Measurements from ENCODE around the gene NET1.
"Not testable (repeated sequence)": the region's sequence is repeated elsewhere in the genome, so short reads cannot be mapped to it uniquely, and the experiment has no call there.

NET1 gene

DNA sequence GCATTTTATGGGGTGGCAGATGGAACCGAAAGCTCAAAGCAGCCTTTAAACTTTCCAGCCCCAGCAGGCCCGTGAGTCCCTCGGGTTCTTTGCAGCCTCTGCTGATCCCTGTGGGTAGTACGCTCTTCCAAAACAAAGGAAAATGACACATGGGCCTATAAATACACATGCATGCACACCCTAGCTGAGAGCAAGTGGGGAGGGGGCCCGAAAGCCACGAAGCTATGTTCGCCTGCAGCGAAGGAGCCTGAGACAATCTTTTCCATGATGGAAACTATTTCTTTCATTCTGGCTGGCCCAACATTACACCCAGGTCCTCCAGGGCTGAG, 54.8 kb downstream of the NET1 start:
- TF ChIP-seq, protein P1, sequence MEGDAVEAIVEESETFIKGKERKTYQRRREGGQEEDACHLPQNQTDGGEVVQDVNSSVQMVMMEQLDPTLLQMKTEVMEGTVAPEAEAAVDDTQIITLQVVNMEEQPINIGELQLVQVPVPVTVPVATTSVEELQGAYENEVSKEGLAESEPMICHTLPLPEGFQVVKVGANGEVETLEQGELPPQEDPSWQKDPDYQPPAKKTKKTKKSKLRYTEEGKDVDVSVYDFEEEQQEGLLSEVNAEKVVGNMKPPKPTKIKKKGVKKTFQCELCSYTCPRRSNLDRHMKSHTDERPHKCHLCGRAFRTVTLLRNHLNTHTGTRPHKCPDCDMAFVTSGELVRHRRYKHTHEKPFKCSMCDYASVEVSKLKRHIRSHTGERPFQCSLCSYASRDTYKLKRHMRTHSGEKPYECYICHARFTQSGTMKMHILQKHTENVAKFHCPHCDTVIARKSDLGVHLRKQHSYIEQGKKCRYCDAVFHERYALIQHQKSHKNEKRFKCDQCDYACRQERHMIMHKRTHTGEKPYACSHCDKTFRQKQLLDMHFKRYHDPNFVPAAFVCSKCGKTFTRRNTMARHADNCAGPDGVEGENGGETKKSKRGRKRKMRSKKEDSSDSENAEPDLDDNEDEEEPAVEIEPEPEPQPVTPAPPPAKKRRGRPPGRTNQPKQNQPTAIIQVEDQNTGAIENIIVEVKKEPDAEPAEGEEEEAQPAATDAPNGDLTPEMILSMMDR (IDR thresholded peaks at IDR 0.05; ENCODE audit: low read depth, low read length), result no peak
- in situ Hi-C loops (cut with HindIII; ENCODE audit: low sequenced_read_pairs), result no loop called here
- DNase-seq (ENCODE audit: low read depth, low spot score), result no peak
- H3K4me3 ChIP-seq (ENCODE audit: low read depth, low read length), result no peak overlapping the region

DNA sequence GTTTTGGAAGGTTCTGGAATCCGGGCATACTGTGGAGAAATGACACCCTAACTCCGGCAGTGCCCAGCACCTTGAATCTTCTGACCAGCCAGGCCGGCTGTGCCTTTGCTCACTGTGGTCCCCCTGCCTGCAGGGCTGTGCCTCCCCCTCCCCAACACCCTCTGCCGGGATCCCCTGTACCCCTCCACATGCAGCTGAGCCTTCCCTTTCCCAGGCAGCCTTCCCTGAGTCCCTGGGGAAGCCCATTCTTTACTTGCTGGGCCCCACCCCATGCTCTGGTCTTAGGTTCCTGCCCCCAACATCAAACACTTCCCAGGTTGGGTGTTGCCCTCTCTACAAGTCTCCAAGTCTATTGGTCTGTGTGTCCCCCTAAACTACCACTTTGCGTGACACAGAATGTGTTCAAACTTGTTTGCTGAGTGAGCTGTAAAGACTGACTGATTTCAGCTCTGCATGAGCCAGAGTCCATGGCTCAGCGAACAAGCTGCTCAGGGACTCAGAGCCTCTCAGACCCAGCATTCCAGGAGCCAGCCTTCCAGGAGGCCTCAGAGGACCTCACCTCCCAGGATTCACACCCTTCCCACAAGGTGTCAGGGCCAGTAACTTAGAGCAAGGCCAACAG, 55.4 kb downstream of the NET1 start:
- TF ChIP-seq, protein P1 (IDR thresholded peaks at IDR 0.05; ENCODE audit: low read depth, low read length), result no peak
- DNase-seq (ENCODE audit: low read depth, low spot score), result no peak
- H3K4me3 ChIP-seq (ENCODE audit: low read depth, low read length), result no peak overlapping the region
- in situ Hi-C loops (cut with HindIII; ENCODE audit: low sequenced_read_pairs), result no loop called here

DNA sequence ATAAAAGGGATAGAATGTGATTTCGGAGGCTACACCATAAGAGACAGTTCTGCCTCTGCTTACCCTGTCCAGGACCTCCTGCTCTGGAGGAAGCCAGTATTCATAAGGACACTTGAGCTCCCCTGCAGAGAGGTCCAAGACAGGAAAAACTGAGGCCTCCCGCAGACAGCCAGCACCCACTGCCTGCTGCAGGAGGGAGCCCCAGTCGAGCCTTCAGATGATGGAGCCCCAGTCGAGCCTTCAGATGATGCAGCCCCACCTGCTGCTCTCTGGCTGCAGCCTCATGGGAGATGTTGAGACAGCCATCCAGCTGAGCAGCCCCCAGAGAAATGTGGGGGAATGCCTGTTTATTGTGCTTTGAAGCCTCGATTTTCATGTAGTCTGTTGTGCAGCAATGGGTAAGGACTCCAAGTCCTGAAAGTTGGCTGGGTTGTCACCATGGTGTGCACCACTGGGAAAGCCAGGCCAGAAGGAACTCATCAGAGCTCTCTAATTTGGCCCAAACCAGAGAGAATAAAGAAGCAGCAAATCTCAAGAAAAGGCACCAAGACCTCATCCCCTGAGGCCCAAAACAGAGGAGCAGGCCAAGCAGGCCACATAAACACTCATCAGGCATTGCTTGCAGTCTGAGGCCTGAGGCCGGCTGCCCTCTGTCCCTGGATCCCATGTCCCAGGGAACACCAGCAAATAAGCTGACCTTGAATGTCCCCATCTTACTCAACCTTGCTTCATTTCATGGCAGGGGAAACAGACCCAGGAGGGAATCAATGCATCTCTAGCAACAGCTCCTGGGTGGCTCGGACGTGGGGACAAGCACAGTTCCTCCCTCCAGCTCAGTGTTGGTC, 56.1 kb downstream of the NET1 start:
- no peak for DNase-seq (ENCODE audit: low read depth, low spot score)
- TF ChIP-seq, protein P1 (IDR thresholded peaks at IDR 0.05; ENCODE audit: low read depth, low read length), result no peak
- no peak overlapping the region for H3K4me3 ChIP-seq (ENCODE audit: low read depth, low read length)
- in situ Hi-C loops (cut with HindIII; ENCODE audit: low sequenced_read_pairs), result no loop called here

DNA sequence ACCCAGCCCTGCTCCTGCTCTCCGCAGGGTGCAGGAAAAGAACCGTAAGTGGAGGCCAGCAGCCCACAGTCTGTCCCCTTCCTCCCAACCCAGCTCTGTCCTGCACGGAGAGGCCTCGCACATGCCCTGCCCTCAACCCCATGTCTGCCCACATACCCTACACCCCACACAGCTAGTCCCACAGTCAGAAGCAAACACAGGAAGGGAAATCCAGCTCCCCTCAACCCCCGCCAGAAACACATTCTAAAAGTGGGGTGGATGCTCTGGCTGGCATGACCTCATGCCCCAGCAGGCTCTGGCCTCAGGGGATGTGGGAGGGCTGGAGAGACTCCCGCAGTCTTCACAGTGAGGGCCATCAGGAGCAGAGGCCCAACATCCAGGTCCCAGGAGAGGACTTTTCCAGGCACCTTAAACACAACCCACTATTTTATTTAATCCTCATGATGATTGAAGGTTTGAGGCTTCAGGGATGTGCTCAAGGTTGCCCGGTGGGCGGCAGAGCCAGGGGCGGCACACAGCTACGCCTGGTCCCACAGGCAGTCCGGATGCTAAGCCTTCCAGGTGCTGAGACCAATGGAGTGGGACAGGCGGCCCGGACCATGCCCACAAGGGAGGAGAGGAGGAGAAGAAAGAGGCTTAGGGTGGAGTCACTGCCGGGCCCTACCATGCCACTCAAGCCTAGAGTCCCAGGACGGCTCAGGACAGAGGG, 57.1 kb downstream of the NET1 start:
- TF ChIP-seq, protein P1 (IDR thresholded peaks at IDR 0.05; ENCODE audit: low read depth, low read length), result no peak
- in situ Hi-C loops (cut with HindIII; ENCODE audit: low sequenced_read_pairs), result no loop called here
- no peak overlapping the region for H3K4me3 ChIP-seq (ENCODE audit: low read depth, low read length)
- no peak for DNase-seq (ENCODE audit: low read depth, low spot score)

DNA sequence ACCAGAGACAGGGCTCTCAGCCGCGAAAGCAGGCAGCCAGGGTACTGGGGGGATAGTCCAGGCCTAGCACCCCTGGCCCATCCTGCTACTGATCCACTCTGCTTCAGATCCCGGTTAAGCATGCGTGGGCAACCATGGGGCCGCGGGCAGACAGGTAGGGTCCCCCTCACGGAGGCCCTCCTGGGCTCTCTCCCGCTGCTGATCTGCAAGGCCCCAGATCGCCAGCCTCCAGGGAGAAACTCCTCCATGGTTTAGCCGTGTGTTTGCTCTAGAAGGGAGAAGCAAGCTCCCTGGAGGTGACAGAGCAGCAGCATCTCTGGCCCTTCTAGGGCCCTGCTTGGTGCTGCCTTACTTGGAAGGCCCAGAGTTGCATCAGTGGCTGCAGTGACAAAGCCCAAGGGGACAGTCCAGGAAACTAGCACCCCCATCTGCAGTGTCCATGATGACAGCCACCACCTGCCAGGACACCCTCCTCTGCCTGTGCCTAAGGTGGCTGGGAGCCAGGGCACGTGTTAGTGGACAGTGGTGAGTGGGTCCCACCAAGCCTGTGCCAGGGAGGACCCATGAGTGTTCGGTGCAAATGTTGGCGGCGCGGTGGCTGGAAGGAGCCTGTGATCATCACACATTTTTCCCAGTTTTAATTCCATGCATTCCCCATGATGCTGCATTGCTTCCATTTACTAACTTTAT, 57.9 kb downstream of the NET1 start:
- no peak for DNase-seq (ENCODE audit: low read depth, low spot score)

DNA sequence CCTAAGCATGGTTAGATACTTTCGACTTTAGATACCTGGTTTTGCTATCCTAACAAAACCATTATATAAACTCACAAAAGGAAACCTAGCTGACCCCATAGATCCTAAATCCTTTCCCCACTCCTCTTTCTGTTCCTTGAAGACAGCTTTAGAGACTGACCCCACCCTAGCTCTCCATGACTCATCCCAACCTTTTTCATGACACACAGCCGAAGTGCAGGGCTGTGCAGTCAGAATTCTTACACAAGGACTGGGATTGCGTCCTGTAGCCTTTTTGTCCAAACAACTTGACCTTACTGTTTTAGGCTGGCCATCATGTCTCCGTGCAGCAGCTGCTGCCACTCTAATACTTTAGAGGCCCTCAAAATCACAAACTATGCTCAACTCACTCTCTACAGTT, 62.3 kb downstream of the NET1 start:
- in situ Hi-C loops (cut with HindIII; ENCODE audit: low sequenced_read_pairs); DNase-seq (ENCODE audit: low read depth, low spot score); H3K4me3 ChIP-seq (ENCODE audit: low read depth, low read length): not testable (repeated sequence)

More for the DNA sequence above, 57.9 kb downstream of the NET1 start:
- in situ Hi-C loops (cut with HindIII; ENCODE audit: low sequenced_read_pairs), result no loop called here
- H3K4me3 ChIP-seq (ENCODE audit: low read depth, low read length), result no peak overlapping the region
- TF ChIP-seq, protein P1 (IDR thresholded peaks at IDR 0.05; ENCODE audit: low read depth, low read length), result no peak

DNA sequence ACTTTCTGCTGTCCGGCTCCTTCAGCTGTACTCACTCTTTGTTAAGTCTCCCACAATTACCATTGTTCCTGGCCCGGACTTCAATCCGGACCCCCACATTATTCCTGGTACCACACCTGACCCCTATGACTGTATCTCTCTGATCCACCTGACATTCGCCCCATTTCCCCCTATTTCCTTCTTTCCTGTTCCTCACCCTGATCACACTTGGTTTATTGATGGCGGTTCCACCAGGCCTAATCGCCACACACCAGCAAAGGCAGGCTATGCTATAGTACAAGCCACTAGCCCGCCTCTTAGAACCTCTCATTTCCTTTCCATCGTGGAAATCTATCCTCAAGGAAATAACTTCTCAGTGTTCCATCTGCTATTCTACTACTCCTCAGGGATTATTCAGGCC, 62.7 kb downstream of the NET1 start:
- H3K4me3 ChIP-seq (ENCODE audit: low read depth, low read length); DNase-seq (ENCODE audit: low read depth, low spot score); in situ Hi-C loops (cut with HindIII; ENCODE audit: low sequenced_read_pairs): not testable (repeated sequence)

DNA sequence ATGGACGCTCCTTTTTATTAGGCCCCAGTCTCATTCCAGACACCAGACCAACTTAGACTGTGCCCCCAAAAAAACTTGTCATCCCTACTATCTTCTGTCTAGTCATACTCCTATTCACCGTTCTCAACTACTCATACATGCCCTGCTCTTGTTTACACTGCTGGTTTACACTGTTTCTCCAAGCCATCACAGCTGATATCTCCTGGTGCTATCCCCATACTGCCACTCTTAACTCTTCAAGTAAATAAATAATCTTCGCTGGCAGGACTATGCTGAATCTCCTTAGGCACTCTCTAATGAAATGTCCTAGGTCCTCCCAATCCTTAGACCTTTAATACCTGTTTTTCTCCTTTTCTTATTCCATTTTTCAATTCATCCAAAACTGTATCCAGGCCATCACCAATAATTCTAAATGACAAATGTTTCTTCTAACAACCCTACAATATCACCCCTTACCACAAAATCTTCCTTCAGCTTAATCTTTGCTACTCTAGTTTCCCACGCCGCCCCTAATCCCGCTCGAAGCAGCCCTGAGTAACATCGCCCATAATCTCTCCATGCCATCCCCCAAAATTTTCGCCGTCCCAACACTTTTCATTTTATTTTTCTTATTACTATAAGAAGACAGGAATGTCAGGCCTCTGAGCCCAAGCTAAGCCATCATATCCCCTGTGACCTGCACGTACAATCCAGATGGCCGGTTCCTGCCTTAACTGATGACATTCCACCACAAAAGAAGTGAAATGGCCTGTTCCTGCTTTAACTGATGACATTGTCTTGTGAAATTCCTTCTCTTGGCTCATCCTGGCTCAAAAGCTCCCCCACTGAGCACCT, 63.8 kb downstream of the NET1 start:
- H3K4me3 ChIP-seq (ENCODE audit: low read depth, low read length); DNase-seq (ENCODE audit: low read depth, low spot score); in situ Hi-C loops (cut with HindIII; ENCODE audit: low sequenced_read_pairs): not testable (repeated sequence)
